HCT116 (cell line): Measurements from ENCODE around the gene TRIM68. TPM values are rescaled to one million over a fixed set of nuclear protein-coding genes. Genes with fewer than 3 reads are reported as not detected.

ENCODE experiments used
- ATAC-seq: fragments of 200-7000 bp; cut with Tn5 transposase; 2 replicates; pipeline ENCODE4 v1.9.1; 2020; ENCODE audit warnings: mild to moderate bottlenecking, moderate library complexity
- BruUV-seq: library from RNA; stranded (reverse); fragments of 400-500 nt; replicated peaks from 2 replicates; lab custom pipeline; 2021; lab: Mats Ljungman, UMichigan
- CTCF ChIA-PET: fragments of 300-600 bp; sonication (Branson Sonifier 250); formaldehyde crosslinking; loops from one replicate; lab custom pipeline; 2021; ENCODE audit warnings: antibody characterized with exemption; lab: Charles Lee
- POLR2A ChIA-PET: fragments of 300-600, 350-600 bp; sonication (Branson Sonifier 250); formaldehyde crosslinking; loops from one replicate; lab custom pipeline; 2021; ENCODE audit warnings: antibody characterized with exemption; lab: Charles Lee
- RAD21 ChIA-PET, 2 experiments: fragments of 300-600 bp; sonication (Branson Sonifier 250); formaldehyde crosslinking; loops; one replicate each; lab custom pipeline; 2023; ENCODE audit warnings: low total read pairs in 2 of 2; ENCODE audit not compliant: uncharacterized antibody in 2 of 2, unreplicated experiment in 2 of 2, low non-redundant PET in 1 of 2; lab: Charles Lee
- DNase-seq: peaks from one replicate; pipeline ENCODE4 v3.0.0-alpha.2; 2010; ENCODE audit warnings: low read depth, low spot score
- H2AFZ ChIP-seq: fragments of 200-600 bp; shearing (Covaris generic), sonication (generic); 2 replicates; pipeline ENCODE4 v1.6.1; 2017; ENCODE audit warnings: low read depth, mixed run types, mixed read lengths, antibody characterized with exemption, low read length; ENCODE audit not compliant: poor library complexity, severe bottlenecking
- H3K27ac ChIP-seq: 2 replicates; pipeline ENCODE4 v1.5.1; 2012; ENCODE audit warnings: low read depth, low read length
- H3K27me3 ChIP-seq: fragments of 200-600 bp; sonication (generic); 2 replicates; pipeline ENCODE4 v1.6.1; 2016; ENCODE audit warnings: mixed run types, low read length, mixed read lengths; ENCODE audit not compliant: insufficient read depth
- H3K36me3 ChIP-seq, 2 experiments: fragments of 200-500 bp in 1 of 2; fragments of 200-600 bp in 1 of 2; sonication (Bioruptor generic) in 1 of 2; sonication (generic) in 1 of 2; 2 replicates each; pipeline versions ENCODE4 v1.5.1 to v1.6.1; 2014 to 2016; ENCODE audit warnings: low read length in 2 of 2, inconsistent platforms in 1 of 2, mixed read lengths in 1 of 2, mixed run types in 1 of 2; ENCODE audit not compliant: insufficient read depth in 2 of 2, control insufficient read depth in 1 of 2
- H3K4me1 ChIP-seq, 2 experiments: fragments of 200-600 bp in 1 of 2; sonication (generic) in 1 of 2; 2 replicates each; pipeline versions ENCODE4 v1.5.1 to v1.6.1; 2012 to 2017; ENCODE audit warnings: low read length in 2 of 2, inconsistent platforms in 1 of 2, mild to moderate bottlenecking in 1 of 2, mixed read lengths in 1 of 2, mixed run types in 1 of 2, moderate library complexity in 1 of 2; ENCODE audit not compliant: insufficient read depth in 2 of 2, control insufficient read depth in 1 of 2
- H3K4me2 ChIP-seq: fragments of 200-600 bp; sonication (generic); 2 replicates; pipeline ENCODE4 v1.6.1; 2017; ENCODE audit warnings: mixed run types, low read length, mixed read lengths
- H3K4me3 ChIP-seq, 2 experiments: fragments of 200-600 bp in 1 of 2; sonication (generic) in 1 of 2; replicated peaks in 1 of 2; 2 replicates each; pipeline ENCODE4 v1.5.1; 2011 to 2016; ENCODE audit warnings: low read length in 2 of 2, control low read depth in 1 of 2, low read depth in 1 of 2, mild to moderate bottlenecking in 1 of 2, mixed read lengths in 1 of 2, mixed run types in 1 of 2
- H3K79me2 ChIP-seq: fragments of 200-600 bp; sonication (generic); 2 replicates; pipeline ENCODE4 v1.6.1; 2017; ENCODE audit warnings: mild to moderate bottlenecking, mixed run types, low read length, moderate library complexity, mixed read lengths; ENCODE audit not compliant: insufficient read depth
- H3K9ac ChIP-seq: fragments of 200-600 bp; sonication (generic); 2 replicates; pipeline ENCODE4 v1.6.1; 2016; ENCODE audit warnings: low read length, mixed read lengths
- H3K9me2 ChIP-seq: fragments of 200-600 bp; sonication (generic), shearing (Covaris generic); 2 replicates; pipeline ENCODE4 v1.6.1; 2017; ENCODE audit warnings: mixed run types, mild to moderate bottlenecking, moderate library complexity; ENCODE audit not compliant: insufficient read depth
- H3K9me3 ChIP-seq, 2 experiments: fragments of 200-500 bp in 1 of 2; fragments of 200-600 bp in 1 of 2; sonication (Bioruptor generic) in 1 of 2; sonication (generic) in 1 of 2; 2 replicates each; pipeline ENCODE4 v1.6.1; 2014 to 2017; ENCODE audit warnings: low read length in 2 of 2, mixed read lengths in 2 of 2, inconsistent platforms in 1 of 2, low read depth in 1 of 2, mild to moderate bottlenecking in 1 of 2, mixed run types in 1 of 2, moderate library complexity in 1 of 2; ENCODE audit not compliant: control insufficient read depth in 1 of 2, insufficient read depth in 1 of 2
- H4K20me1 ChIP-seq: fragments of 200-600 bp; sonication (generic), shearing (Covaris generic); 2 replicates; pipeline ENCODE4 v1.6.1; 2017; ENCODE audit warnings: mixed run types, mild to moderate bottlenecking, moderate library complexity; ENCODE audit not compliant: insufficient read depth
- CBX3 ChIP-seq: IDR thresholded peaks from 2 replicates; pipeline ENCODE4 v1.6.1; 2012; ENCODE audit warnings: low read depth
- CTCF ChIP-seq, 3 experiments: fragments of 200-600 bp in 1 of 3; sonication (generic) in 1 of 3; IDR thresholded peaks in 2 of 3; conservative IDR thresholded peaks in 1 of 3; 2 replicates each; pipeline ENCODE4 v1.5.1; 2012 to 2017; ENCODE audit warnings: low read depth in 2 of 3, low read length in 2 of 3, antibody characterized with exemption in 1 of 3, borderline replicate concordance in 1 of 3, control low read depth in 1 of 3, mild to moderate bottlenecking in 1 of 3, mixed read lengths in 1 of 3, mixed run types in 1 of 3, moderate library complexity in 1 of 3; ENCODE audit not compliant: insufficient read depth in 1 of 3
- ELF1 ChIP-seq: IDR thresholded peaks from 2 replicates; pipeline ENCODE4 v1.6.1; 2012; ENCODE audit warnings: low read depth, borderline replicate concordance
- EZH2 ChIP-seq: fragments of 200-600 bp; sonication (generic); IDR thresholded peaks from 2 replicates; pipeline ENCODE4 v1.6.1; 2017; ENCODE audit warnings: antibody characterized with exemption, mixed run types
- EZH2phosphoT487 ChIP-seq: fragments of 200-600 bp; IDR thresholded peaks from 2 replicates; pipeline ENCODE4 v1.6.1; 2018; ENCODE audit warnings: antibody characterized with exemption, borderline replicate concordance
- JUND ChIP-seq: IDR thresholded peaks from 2 replicates; pipeline ENCODE4 v1.6.1; 2012
- POLR2A ChIP-seq: IDR thresholded peaks from 2 replicates; pipeline ENCODE4 v1.7.0; 2011; ENCODE audit warnings: borderline replicate concordance; ENCODE audit not compliant: insufficient read depth, insufficient read length; ENCODE audit errors: extremely low read depth
- RAD21 ChIP-seq: IDR thresholded peaks from 2 replicates; pipeline ENCODE4 v1.6.1; 2012; ENCODE audit warnings: low read depth, mild to moderate bottlenecking
- SP1 ChIP-seq: IDR thresholded peaks from 2 replicates; pipeline ENCODE4 v1.6.1; 2012; ENCODE audit warnings: low read depth
- SRF ChIP-seq: IDR thresholded peaks from 2 replicates; pipeline ENCODE4 v1.6.1; 2012; ENCODE audit warnings: low read depth
- TCF7L2 ChIP-seq: IDR thresholded peaks from 2 replicates; pipeline ENCODE4 v1.7.0; 2011; ENCODE audit warnings: borderline replicate concordance, inconsistent platforms; ENCODE audit not compliant: insufficient read depth, insufficient read length; ENCODE audit errors: extremely low read depth
- YY1 ChIP-seq: IDR thresholded peaks from 2 replicates; pipeline ENCODE4 v1.6.1; 2011; ENCODE audit warnings: low read length, low read depth, moderate library complexity, mild to moderate bottlenecking; ENCODE audit not compliant: insufficient replicate concordance; ENCODE audit errors: extremely low read depth
- ZBTB33 ChIP-seq: IDR thresholded peaks from 2 replicates; pipeline ENCODE4 v1.6.1; 2011; ENCODE audit warnings: mild to moderate bottlenecking, low read length, moderate library complexity; ENCODE audit not compliant: insufficient replicate concordance; ENCODE audit errors: extremely low read depth
- ZFX ChIP-seq: fragments of 450-650 bp; IDR thresholded peaks from 2 replicates; pipeline ENCODE4 v1.6.1; 2017
- intact Hi-C: fragments of 100-400 bp; cut with micrococcal nuclease; formaldehyde crosslinking; loops from 2 replicates; pipeline ENCODE4 v1.10.0; 2022
- total RNA-seq: library from RNA; stranded (reverse); gene quantifications from one replicate; pipeline ENCODE4 v1.2.1, GENCODE V29; 2021; ENCODE audit not compliant: unreplicated experiment
- TF ChIP-seq, protein P1 (sequence below): IDR thresholded peaks from 2 replicates; pipeline ENCODE4 v1.6.1; 2012
- TF ChIP-seq, protein P2 (sequence below): IDR thresholded peaks from 2 replicates; pipeline ENCODE4 v1.6.1; 2012

Gene TRIM68
- total RNA-seq, 1 experiment from 2014 or later, result 8.3 TPM

GRCh38 chr11:4589017-4589416 is 19.0 kb downstream of the TRIM68 start:
- Histone ChIP-seq H3K4me2 (no peak overlapping the region), H3K9me2 (no peaks in the 10 kb centered on the region), H3K9ac (no peak overlapping the region), H2AFZ (no peak overlapping the region), H3K27me3 (peaks cover 49% of the 10 kb centered on the region), H3K27ac (no peak overlapping the region), H3K36me3 (no peaks in the 10 kb centered on the region), H3K4me3 (no peak overlapping the region), H3K9me3 (no peaks in the 10 kb centered on the region)
- RAD21 ChIA-PET, result no interaction called here
- no TSS peak for BruUV-seq
- no peak for DNase-seq
- no peak for TF ChIP-seq SP1
- no peak for TF ChIP-seq SRF
- TF ChIP-seq, protein P1, sequence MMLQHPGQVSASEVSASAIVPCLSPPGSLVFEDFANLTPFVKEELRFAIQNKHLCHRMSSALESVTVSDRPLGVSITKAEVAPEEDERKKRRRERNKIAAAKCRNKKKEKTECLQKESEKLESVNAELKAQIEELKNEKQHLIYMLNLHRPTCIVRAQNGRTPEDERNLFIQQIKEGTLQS, result no peak
- no peak for TF ChIP-seq YY1
- TF ChIP-seq ZFX, result no peak
- no peak for TF ChIP-seq EZH2phosphoT487
- TF ChIP-seq, protein P2, sequence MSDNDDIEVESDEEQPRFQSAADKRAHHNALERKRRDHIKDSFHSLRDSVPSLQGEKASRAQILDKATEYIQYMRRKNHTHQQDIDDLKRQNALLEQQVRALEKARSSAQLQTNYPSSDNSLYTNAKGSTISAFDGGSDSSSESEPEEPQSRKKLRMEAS, result no peak
- TF ChIP-seq, all 23 proteins: peak for 0
- no peaks in the 10 kb centered on the region for H3K4me1 ChIP-seq
- ATAC-seq, result no peak
- CTCF ChIA-PET, result no interaction called here
- H3K79me2 ChIP-seq, result no peaks in the 10 kb centered on the region
- POLR2A ChIA-PET, result no interaction called here
- H4K20me1 ChIP-seq, result no peaks in the 10 kb centered on the region
- intact Hi-C loops, result no loop called here

- Histone ChIP-seq H3K79me2 (no peaks in the 10 kb centered on the region), H2AFZ (no peak within 1 kb of the TSS), H3K27me3 (peaks cover 82% of the 10 kb centered on the region), H3K9me3 (no peaks in the 10 kb centered on the region), H3K4me3 (no peak within 1 kb of the TSS), H3K9me2 (no peaks in the 10 kb centered on the region), H3K4me1 (no peaks in the 10 kb centered on the region), H3K4me2 (no peak within 1 kb of the TSS), H4K20me1 (no peaks in the 10 kb centered on the region), H3K27ac (no peak within 1 kb of the TSS), H3K36me3 (no peaks in the 10 kb centered on the region), H3K9ac (no peak within 1 kb of the TSS)
- DNase-seq (no peak), ATAC-seq (no peak)
- POLR2A ChIA-PET, result no interaction called here
- RAD21 ChIA-PET, result no interaction called here
- intact Hi-C loops, result no loop called here
- BruUV-seq, result no TSS peak
- CTCF ChIA-PET, result no interaction called here
- TF ChIP-seq SP1 (no peak), ZFX (no peak), JUND (no peak), TCF7L2 (no peak), EZH2phosphoT487 (no peak), CBX3 (no peak), RAD21 (no peak), ZBTB33 (no peak), YY1 (no peak), ELF1 (no peak), EZH2 (no peak), SRF (no peak), POLR2A (no peak), CTCF (IDR thresholded peaks at IDR 0.05 in 2 of 3, conservative IDR thresholded peaks at IDR 0.05 in 1 of 3; ENCODE audit: borderline replicate concordance in 1 of 3, insufficient read depth in 1 of 3, low read depth in 2 of 3, low read length in 2 of 3) (no peak)
- TF ChIP-seq, protein P2, result no peak
Measured at GRCh38 chr11:4581443-4581842, 26.6 kb downstream of the TRIM68 start, which contains the start of gene OR52I2. Gene OR52I2, plus strand, starts transcription at chr11:4581743.
